Ammon's horn (tissue), 1 donor: ENCODE data around the gene HSF2.

Source experiments
- DNase-seq: peaks from one replicate; pipeline ENCODE4 v3.0.0-alpha.2; 2016; ENCODE audit warnings: low spot score

The HSF2 gene

GRCh38 chr6:122399348-122400120, at the start of gene HSF2:
Gene HSF2, plus strand, starts transcription at chr6:122399652. Its CDS starts 86 bp downstream, at chr6:122399738.
- DNase-seq = peak; percentile 99

GRCh38 chr6:122352981-122353664, 46.3 kb upstream of the HSF2 start:
- DNase-seq = no peak

- no peak for DNase-seq
These were observed 38.6 kb upstream of the HSF2 start for GRCh38 chr6:122360809-122361208.

GRCh38 chr6:122361314-122361979, 38.0 kb upstream of the HSF2 start:
- DNase-seq = no peak

GRCh38 chr6:122363769-122364483, 35.5 kb upstream of the HSF2 start:
- no peak for DNase-seq

- no peak for DNase-seq
These were observed 33.6 kb upstream of the HSF2 start for GRCh38 chr6:122365775-122366403.

GRCh38 chr6:122367171-122367570, 32.3 kb upstream of the HSF2 start:
- DNase-seq = no peak

- DNase-seq = no peak
These were observed 29.9 kb upstream of the HSF2 start for GRCh38 chr6:122369536-122369935.

GRCh38 chr6:122372647-122373046, 26.8 kb upstream of the HSF2 start:
- DNase-seq = peak; percentile 20

- DNase-seq = no peak
These were observed 25.1 kb upstream of the HSF2 start for GRCh38 chr6:122374307-122374706.

GRCh38 chr6:122376246-122376645, 23.2 kb upstream of the HSF2 start:
- no peak for DNase-seq

GRCh38 chr6:122381494-122382265, 17.8 kb upstream of the HSF2 start:
- DNase-seq = peak; percentile 86

- no peak for DNase-seq
These were observed 13.4 kb upstream of the HSF2 start for GRCh38 chr6:122385857-122386612.

- DNase-seq = no peak
These were observed 10.5 kb upstream of the HSF2 start for GRCh38 chr6:122388945-122389344.

- DNase-seq = no peak
These were observed 9.6 kb upstream of the HSF2 start for GRCh38 chr6:122389704-122390372.

- DNase-seq = no peak
These were observed 6.7 kb upstream of the HSF2 start for GRCh38 chr6:122392564-122393350.

GRCh38 chr6:122393351-122393896, 6.0 kb upstream of the HSF2 start:
- DNase-seq = no peak

GRCh38 chr6:122394016-122394415, 5.4 kb upstream of the HSF2 start:
- no peak for DNase-seq

- DNase-seq = no peak
These were observed 451 bp upstream of the HSF2 start for GRCh38 chr6:122399055-122399347.
